Panc1 (cell line): ENCODE data around the gene NSD2. TPM values are rescaled to one million over a fixed set of nuclear protein-coding genes. Genes with fewer than 3 reads are reported as not detected.
"Not testable (repeated sequence)": the region's sequence is repeated elsewhere in the genome, so short reads cannot be mapped to it uniquely, and the experiment has no call there.

Experiments
- ATAC-seq: fragments of 200-7000 bp; cut with Tn5 transposase; 2 replicates; pipeline ENCODE4 v1.9.1; 2020; ENCODE audit warnings: mild to moderate bottlenecking, moderate library complexity
- BruUV-seq: library from RNA; stranded (reverse); fragments of 400-500 nt; replicated peaks from 2 replicates; lab custom pipeline; 2021; lab: Mats Ljungman, UMichigan
- CTCF ChIA-PET: fragments of 300-600 bp; sonication (Branson Sonifier 250); formaldehyde crosslinking; loops from one replicate; lab custom pipeline; 2022; ENCODE audit warnings: antibody characterized with exemption; lab: Charles Lee
- POLR2A ChIA-PET: fragments of 300-600 bp; sonication (Branson Sonifier 250); formaldehyde crosslinking; loops from one replicate; lab custom pipeline; 2022; ENCODE audit warnings: antibody characterized with exemption; lab: Charles Lee
- DNase-seq: peaks from one replicate; pipeline ENCODE4 v3.0.0-alpha.2; 2010; ENCODE audit warnings: low read depth, low spot score
- H3K27ac ChIP-seq: 2 replicates; pipeline ENCODE4 v1.5.1; 2011; ENCODE audit warnings: mild to moderate bottlenecking, low read length, inconsistent platforms
- H3K27me3 ChIP-seq: fragments of 200-500 bp; sonication (Bioruptor generic); 2 replicates; pipeline ENCODE4 v1.6.0; 2014; ENCODE audit warnings: low read length, inconsistent platforms; ENCODE audit not compliant: control insufficient read depth, insufficient read depth
- H3K36me3 ChIP-seq: fragments of 200-500 bp; sonication (Bioruptor generic); 2 replicates; pipeline ENCODE4 v1.5.1; 2014; ENCODE audit warnings: inconsistent platforms, mild to moderate bottlenecking, low read length, moderate library complexity; ENCODE audit not compliant: control insufficient read depth, insufficient read depth
- H3K4me1 ChIP-seq: 2 replicates; pipeline ENCODE4 v1.5.1; 2011; ENCODE audit warnings: inconsistent platforms, mild to moderate bottlenecking, low read length, moderate library complexity; ENCODE audit not compliant: control insufficient read depth, insufficient read depth
- H3K4me3 ChIP-seq, 2 experiments: 2 replicates each; pipeline ENCODE4 v1.5.1; 2011 to 2012; ENCODE audit warnings: low read depth in 2 of 2, low read length in 2 of 2, mild to moderate bottlenecking in 2 of 2, inconsistent platforms in 1 of 2, moderate library complexity in 1 of 2
- H3K9me3 ChIP-seq: fragments of 200-500 bp; sonication (Bioruptor generic); 2 replicates; pipeline ENCODE4 v1.5.1; 2014; ENCODE audit warnings: low read depth, mild to moderate bottlenecking, inconsistent platforms, low read length, moderate library complexity; ENCODE audit not compliant: control insufficient read depth, insufficient read depth
- POLR2AphosphoS5 ChIP-seq: IDR thresholded peaks from 2 replicates; pipeline ENCODE4 v1.6.1; 2012; ENCODE audit warnings: mild to moderate bottlenecking, low read depth, low read length, moderate library complexity
- REST ChIP-seq, 2 experiments: IDR thresholded peaks; 2 replicates each; pipeline ENCODE4 v1.6.1; 2011 to 2012; ENCODE audit warnings: low read depth in 2 of 2, control low read depth in 1 of 2, low read length in 1 of 2, mild to moderate bottlenecking in 1 of 2, moderate library complexity in 1 of 2; ENCODE audit not compliant: insufficient read depth in 1 of 2
- SIN3A ChIP-seq: IDR thresholded peaks from 2 replicates; pipeline ENCODE4 v1.6.1; 2012; ENCODE audit warnings: low read depth, mild to moderate bottlenecking, low read length, moderate library complexity, borderline replicate concordance; ENCODE audit not compliant: insufficient read depth
- TCF7L2 ChIP-seq: IDR thresholded peaks from 2 replicates; pipeline ENCODE4 v1.6.1; 2011; ENCODE audit warnings: mild to moderate bottlenecking, low read depth, low read length, inconsistent platforms
- in situ Hi-C: cut with HindIII; loops from 2 replicates; pipeline ENCODE4 v1.10.0; 2016; ENCODE audit warnings: low sequenced_read_pairs, low pct_unique_long_range_greater_than_20kb
- intact Hi-C: fragments of 100-400 bp; cut with micrococcal nuclease; formaldehyde crosslinking; loops from one replicate; pipeline ENCODE4 v1.10.0; 2022; ENCODE audit not compliant: unreplicated experiment
- total RNA-seq: library from RNA; stranded (reverse); gene quantifications from one replicate; pipeline ENCODE4 v1.2.1, GENCODE V29; 2021; ENCODE audit not compliant: unreplicated experiment
- TF ChIP-seq, protein P1 (sequence below): fragments of 450-650 bp; IDR thresholded peaks from 2 replicates; pipeline ENCODE4 v1.5.1; 2017; ENCODE audit warnings: mild to moderate bottlenecking

Gene NSD2
- total RNA-seq, 1 experiment from 2014 or later: 116 TPM

DNA sequence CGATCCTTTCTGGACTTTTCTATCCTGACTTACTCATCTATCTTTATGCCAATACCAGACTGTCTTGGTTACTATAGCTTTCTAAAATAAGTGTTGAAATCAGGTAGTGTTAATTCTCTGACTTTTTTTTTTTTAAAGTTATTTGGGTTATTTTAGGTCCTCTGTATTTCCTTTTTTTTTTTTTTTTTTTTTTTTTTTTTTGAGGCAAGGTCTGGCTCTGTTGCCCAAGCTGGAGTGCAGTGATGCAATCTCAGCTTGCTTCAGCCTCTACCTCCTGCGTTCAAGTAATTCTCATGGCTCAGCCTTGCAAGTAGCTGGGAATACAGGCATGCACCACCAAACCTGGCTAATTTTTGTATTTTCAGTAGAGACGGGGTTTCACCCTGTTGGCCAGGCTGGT lies 140.4 kb downstream of the NSD2 start:
- intact Hi-C loops (no loop called here), in situ Hi-C loops (no loop called here)
- Histone ChIP-seq H3K4me1 (no peaks in the 10 kb centered on the region), H3K9me3 (no peaks in the 10 kb centered on the region), H3K36me3 (peaks cover 3% of the 10 kb centered on the region; the same call in 1 of the 2 replicates), H3K4me3 (no peak overlapping the region), H3K27ac (no peak overlapping the region), H3K27me3 (no peaks in the 10 kb centered on the region)
- ATAC-seq: no peak
- POLR2A ChIA-PET: no interaction called here
- CTCF ChIA-PET: no interaction called here
- BruUV-seq: no TSS peak
- no peak for DNase-seq
- no peak for TF ChIP-seq SIN3A
- no peak for TF ChIP-seq TCF7L2
- TF ChIP-seq REST (IDR thresholded peaks at IDR 0.05; ENCODE audit: insufficient read depth in 1 of 2, low read depth in 2 of 2, low read length in 1 of 2): no peak
- no peak for TF ChIP-seq POLR2AphosphoS5

DNA sequence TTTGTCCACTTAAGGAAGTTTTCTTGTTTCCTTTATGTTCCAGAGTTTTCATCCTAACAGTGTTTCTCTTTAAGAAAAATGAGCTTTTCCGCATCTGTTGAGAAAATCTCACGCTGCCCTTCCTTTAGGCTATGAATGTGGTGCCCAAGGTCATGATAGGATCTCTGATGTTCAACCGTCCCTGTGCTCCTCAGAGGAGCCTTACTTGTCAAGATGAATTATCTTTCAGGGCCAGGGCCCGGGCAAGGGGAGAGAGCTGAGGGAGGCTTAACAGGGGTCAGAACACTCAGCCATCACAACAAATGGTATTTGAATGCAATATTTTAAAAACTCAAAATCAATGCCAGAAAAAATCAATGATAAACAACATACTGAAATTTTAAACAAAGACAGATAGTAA lies 143.8 kb downstream of the NSD2 start:
- Histone ChIP-seq H3K4me1 (no peaks in the 10 kb centered on the region), H3K27me3 (no peaks in the 10 kb centered on the region), H3K9me3 (no peaks in the 10 kb centered on the region), H3K27ac (no peak overlapping the region), H3K4me3 (no peak overlapping the region), H3K36me3 (no peaks in the 10 kb centered on the region)
- intact Hi-C loops (no loop called here), in situ Hi-C loops (no loop called here)
- ATAC-seq (no peak), DNase-seq (no peak)
- ChIA-PET POLR2A (no interaction called here), CTCF (no interaction called here)
- BruUV-seq: no TSS peak
- no peak for TF ChIP-seq REST (IDR thresholded peaks at IDR 0.05; ENCODE audit: insufficient read depth in 1 of 2, low read depth in 2 of 2, low read length in 1 of 2)
- TF ChIP-seq TCF7L2: no peak
- no peak for TF ChIP-seq SIN3A
- TF ChIP-seq, protein P1, sequence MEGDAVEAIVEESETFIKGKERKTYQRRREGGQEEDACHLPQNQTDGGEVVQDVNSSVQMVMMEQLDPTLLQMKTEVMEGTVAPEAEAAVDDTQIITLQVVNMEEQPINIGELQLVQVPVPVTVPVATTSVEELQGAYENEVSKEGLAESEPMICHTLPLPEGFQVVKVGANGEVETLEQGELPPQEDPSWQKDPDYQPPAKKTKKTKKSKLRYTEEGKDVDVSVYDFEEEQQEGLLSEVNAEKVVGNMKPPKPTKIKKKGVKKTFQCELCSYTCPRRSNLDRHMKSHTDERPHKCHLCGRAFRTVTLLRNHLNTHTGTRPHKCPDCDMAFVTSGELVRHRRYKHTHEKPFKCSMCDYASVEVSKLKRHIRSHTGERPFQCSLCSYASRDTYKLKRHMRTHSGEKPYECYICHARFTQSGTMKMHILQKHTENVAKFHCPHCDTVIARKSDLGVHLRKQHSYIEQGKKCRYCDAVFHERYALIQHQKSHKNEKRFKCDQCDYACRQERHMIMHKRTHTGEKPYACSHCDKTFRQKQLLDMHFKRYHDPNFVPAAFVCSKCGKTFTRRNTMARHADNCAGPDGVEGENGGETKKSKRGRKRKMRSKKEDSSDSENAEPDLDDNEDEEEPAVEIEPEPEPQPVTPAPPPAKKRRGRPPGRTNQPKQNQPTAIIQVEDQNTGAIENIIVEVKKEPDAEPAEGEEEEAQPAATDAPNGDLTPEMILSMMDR: no peak
- no peak for TF ChIP-seq POLR2AphosphoS5

- H3K27ac ChIP-seq, BruUV-seq, H3K9me3 ChIP-seq, DNase-seq, ATAC-seq, in situ Hi-C loops, POLR2A ChIA-PET, intact Hi-C loops, H3K4me1 ChIP-seq, H3K27me3 ChIP-seq, CTCF ChIA-PET, H3K4me3 ChIP-seq, H3K36me3 ChIP-seq: not testable (repeated sequence)
Measured at GRCh38 chr4:2021358-2022018, 150.3 kb downstream of the NSD2 start.
